Astrocyte of the spinal cord (primary cell): Measurements from ENCODE around the gene CILP.
A peak's percentile ranks its signal among the peaks of the same experiment; 100 is the strongest.
"Not testable (repeated sequence)": the region's sequence is repeated elsewhere in the genome, so short reads cannot be mapped to it uniquely, and the experiment has no call there.

Experiments
- DNase-seq: peaks from one replicate; pipeline ENCODE4 v3.0.0; 2011; ENCODE audit warnings: low read depth, low spot score
- H3K4me3 ChIP-seq: 2 replicates; pipeline ENCODE4 v1.5.1; 2011; ENCODE audit warnings: low read depth, mild to moderate bottlenecking, low read length, moderate library complexity
- CTCF ChIP-seq: IDR thresholded peaks from 2 replicates; pipeline ENCODE4 v1.5.1; 2012; ENCODE audit warnings: low read depth, mild to moderate bottlenecking, low read length, inconsistent platforms
- in situ Hi-C: cut with HindIII; loops from 2 replicates; pipeline ENCODE4 v1.10.0; 2017; ENCODE audit warnings: low sequenced_read_pairs

The CILP gene

GRCh38 chr15:65184868-65185717 is 26.2 kb downstream of the CILP start, which contains the start of gene CLPX:
Gene CLPX (minus strand): TSS chr15:65185342. CDS start chr15:65185153, 189 bp downstream.
- peak; percentile 95 for DNase-seq
- peak within 1 kb of the TSS; percentile 95 for H3K4me3 ChIP-seq
- in situ Hi-C loops: no loop called here
- no peak for TF ChIP-seq CTCF

- H3K4me3 ChIP-seq: peak overlapping the region; percentile 95
- DNase-seq: peak; percentile 57
- in situ Hi-C loops: no loop called here
- TF ChIP-seq CTCF: no peak
Observed at GRCh38 chr15:65184305-65184867, 26.9 kb downstream of the CILP start.

GRCh38 chr15:65183865-65184159 is 27.5 kb downstream of the CILP start:
- in situ Hi-C loops: no loop called here
- H3K4me3 ChIP-seq: peak overlapping the region; percentile 95
- DNase-seq: no peak
- no peak for TF ChIP-seq CTCF

- in situ Hi-C loops: no loop called here
Observed at GRCh38 chr15:65182538-65182937, 28.7 kb downstream of the CILP start.

GRCh38 chr15:65181582-65182353 is 29.5 kb downstream of the CILP start:
- in situ Hi-C loops, H3K4me3 ChIP-seq, DNase-seq: not testable (repeated sequence)

More at GRCh38 chr15:65182538-65182937, 28.7 kb downstream of the CILP start:
- no peak overlapping the region for H3K4me3 ChIP-seq
- DNase-seq: no peak
- no peak for TF ChIP-seq CTCF

- no peak overlapping the region for H3K4me3 ChIP-seq
- DNase-seq: no peak
- no peak for TF ChIP-seq CTCF
- in situ Hi-C loops: no loop called here
Observed at GRCh38 chr15:65180167-65180566, 31.1 kb downstream of the CILP start.
